Transverse colon (tissue), 3 donors: ENCODE measurements around the gene PTS.

ENCODE experiments used
- EP300 ChIP-seq: sonication (generic); formaldehyde crosslinking; IDR thresholded peaks from one replicate; pipeline ENCODE4 v1.6.1; 2017; ENCODE audit warnings: antibody characterized with exemption, low read depth
- POLR2A ChIP-seq: fragments of 450-650 bp; IDR thresholded peaks from one replicate; pipeline ENCODE4 v1.6.1; 2016; ENCODE audit warnings: antibody characterized with exemption, mild to moderate bottlenecking, moderate library complexity
- TF ChIP-seq, protein P1 (sequence below), 5 experiments: fragments of 200-600 bp in 3 of 5; fragments of 450-650 bp in 2 of 5; sonication (generic) in 3 of 5; IDR thresholded peaks; 1 replicate in 2 of 5; 2 replicates in 3 of 5; pipeline ENCODE4 v1.5.1; 2016 to 2017; ENCODE audit warnings: antibody characterized with exemption in 5 of 5, inconsistent platforms in 3 of 5, mild to moderate bottlenecking in 2 of 5, moderate library complexity in 1 of 5

DNA sequence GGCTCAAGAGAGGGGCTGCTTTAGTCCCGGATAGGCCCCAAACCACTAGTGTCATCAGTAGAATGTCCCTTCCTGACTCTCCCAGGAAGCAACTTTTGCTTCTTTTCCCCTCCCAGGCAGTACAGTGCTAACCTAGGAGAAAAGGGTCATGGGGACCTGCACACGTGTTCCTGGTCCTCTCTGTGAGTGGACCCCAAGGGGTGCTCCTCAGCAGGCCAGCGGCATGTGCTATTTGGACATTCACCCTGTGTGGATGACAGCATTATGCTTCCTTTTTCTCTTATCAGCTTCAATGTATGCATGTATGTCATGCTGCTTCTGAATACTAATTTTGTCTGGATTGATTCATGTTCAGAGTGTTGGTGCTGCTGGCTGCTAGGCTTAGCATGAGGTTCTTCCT, 52.6 kb downstream of the PTS start:
- TF ChIP-seq, protein P1, sequence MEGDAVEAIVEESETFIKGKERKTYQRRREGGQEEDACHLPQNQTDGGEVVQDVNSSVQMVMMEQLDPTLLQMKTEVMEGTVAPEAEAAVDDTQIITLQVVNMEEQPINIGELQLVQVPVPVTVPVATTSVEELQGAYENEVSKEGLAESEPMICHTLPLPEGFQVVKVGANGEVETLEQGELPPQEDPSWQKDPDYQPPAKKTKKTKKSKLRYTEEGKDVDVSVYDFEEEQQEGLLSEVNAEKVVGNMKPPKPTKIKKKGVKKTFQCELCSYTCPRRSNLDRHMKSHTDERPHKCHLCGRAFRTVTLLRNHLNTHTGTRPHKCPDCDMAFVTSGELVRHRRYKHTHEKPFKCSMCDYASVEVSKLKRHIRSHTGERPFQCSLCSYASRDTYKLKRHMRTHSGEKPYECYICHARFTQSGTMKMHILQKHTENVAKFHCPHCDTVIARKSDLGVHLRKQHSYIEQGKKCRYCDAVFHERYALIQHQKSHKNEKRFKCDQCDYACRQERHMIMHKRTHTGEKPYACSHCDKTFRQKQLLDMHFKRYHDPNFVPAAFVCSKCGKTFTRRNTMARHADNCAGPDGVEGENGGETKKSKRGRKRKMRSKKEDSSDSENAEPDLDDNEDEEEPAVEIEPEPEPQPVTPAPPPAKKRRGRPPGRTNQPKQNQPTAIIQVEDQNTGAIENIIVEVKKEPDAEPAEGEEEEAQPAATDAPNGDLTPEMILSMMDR (IDR thresholded peaks at IDR 0.05), result no peak
- TF ChIP-seq POLR2A, result no peak
- no peak for TF ChIP-seq EP300
